Measurements from ENCODE around the gene SYT15B.
"Not testable (repeated sequence)": the region's sequence is repeated elsewhere in the genome, so short reads cannot be mapped to it uniquely, and the experiment has no call there.

The SYT15B gene

GRCh38 chr10:47763554-47764175, at the start of gene SYT15B:
Gene SYT15B (minus strand): TSS chr10:47763592. CDS start chr10:47762640, 952 bp downstream.
- H3K4me3 ChIP-seq (replicated peaks; ENCODE audit: low read depth, low read length) = not testable (repeated sequence)

GRCh38 chr10:47779590-47779989, 16.2 kb upstream of the SYT15B start:
- H3K4me3 ChIP-seq (replicated peaks; ENCODE audit: low read depth, low read length); DNase-seq (ENCODE audit: low read depth): not testable (repeated sequence)

More at GRCh38 chr10:47763554-47764175, at the start of gene SYT15B:
- DNase-seq (ENCODE audit: low read depth) = not testable (repeated sequence)

DNA sequence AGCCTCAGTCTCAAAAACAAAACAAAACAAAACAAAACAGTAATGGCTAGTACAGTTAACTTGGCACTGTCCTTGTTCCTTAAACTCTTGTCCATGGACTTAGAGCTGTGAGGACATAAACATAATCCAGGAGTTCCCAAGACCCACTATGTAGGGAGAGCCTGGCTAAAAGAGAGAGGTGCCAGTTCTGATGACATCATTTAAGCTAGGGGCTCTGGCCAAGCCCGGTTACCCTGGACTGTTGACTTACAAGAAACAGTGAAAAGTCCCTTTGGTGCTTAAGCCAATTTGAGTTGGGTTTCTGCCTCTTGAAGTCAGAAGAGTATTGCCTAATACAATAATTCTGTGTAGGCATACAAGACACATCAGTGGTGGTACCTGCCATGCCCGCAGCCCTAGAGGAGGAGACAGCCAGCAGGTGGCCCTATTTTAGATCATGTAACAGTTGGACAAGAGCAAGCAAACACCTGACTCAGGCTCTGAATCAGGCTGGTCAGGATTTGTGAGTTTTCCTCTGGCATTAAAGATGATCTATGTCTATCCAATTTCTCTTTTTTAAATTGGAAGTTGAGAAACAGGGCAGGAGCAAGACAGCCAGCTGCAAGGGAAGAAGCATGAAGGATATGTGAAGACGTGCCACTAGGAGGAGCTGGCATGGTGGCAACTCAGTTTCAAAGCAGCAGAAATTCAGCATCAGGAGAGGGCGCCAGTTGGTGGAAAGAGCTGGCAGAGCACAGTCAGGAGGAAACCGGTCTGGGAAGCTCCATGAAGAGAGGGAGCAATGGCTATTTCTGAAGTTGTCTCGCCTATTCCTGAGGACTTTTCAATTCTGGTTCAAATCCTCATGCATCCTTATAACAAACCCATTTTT, 12.2 kb upstream of the SYT15B start:
- peak; percentile 70 for DNase-seq (ENCODE audit: low read depth)

DNA sequence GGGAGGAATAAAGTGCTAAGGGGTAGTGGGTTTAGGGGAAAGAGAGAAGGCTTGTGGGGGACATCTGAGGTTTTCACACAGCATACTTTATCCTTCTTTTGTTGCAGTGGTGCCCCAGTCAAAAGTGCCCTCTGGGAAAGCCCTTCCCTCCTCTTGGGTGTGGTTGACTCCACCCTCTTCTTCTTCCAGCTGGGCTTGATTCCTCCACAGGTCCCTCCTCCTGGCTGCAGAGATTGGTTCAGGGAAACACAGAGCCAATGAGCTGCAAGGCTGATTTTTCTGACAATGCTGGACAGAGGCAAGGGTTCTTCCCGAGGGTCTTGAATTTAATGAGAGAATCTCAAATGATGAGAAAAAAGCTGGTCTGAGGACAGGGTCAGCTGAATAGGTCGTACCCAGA, 7.4 kb upstream of the SYT15B start:
- not testable (repeated sequence) for H3K4me3 ChIP-seq (replicated peaks; ENCODE audit: low read depth, low read length); DNase-seq (ENCODE audit: low read depth)

More for the DNA sequence above, 12.2 kb upstream of the SYT15B start:
- not testable (repeated sequence) for H3K4me3 ChIP-seq (replicated peaks; ENCODE audit: low read depth, low read length)
- peak; percentile 52 for TF ChIP-seq CTCF (IDR thresholded peaks at IDR 0.05; ENCODE audit: low read length, missing control alignments)

DNA sequence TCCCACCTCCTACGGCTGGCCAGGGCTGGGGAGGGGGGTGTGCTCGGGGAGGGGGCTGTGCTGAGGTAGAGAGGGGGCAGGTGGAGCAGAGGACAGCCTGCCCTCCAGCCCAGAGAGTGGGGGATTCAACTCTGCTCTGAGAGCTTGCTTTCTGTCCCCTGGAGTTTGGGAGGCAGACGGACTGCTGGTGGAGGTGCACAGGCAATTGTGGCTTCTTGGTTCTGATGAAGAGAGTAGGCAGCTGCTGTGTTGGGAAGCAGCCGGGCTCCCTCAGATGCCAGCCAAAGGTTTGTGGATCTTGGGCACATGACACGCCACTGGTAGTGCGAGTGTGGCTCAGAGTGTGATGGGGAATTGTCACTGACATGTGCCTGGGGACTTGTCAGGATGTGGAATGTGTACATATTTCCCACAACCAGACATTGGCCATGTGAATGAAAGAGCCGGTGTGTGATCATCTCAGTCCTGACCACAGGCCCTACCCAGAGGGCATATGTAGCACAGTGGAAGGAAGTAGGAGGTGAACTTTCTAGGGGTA, 5.3 kb upstream of the SYT15B start:
- not testable (repeated sequence) for H3K4me3 ChIP-seq (replicated peaks; ENCODE audit: low read depth, low read length); DNase-seq (ENCODE audit: low read depth)

- not testable (repeated sequence) for H3K4me3 ChIP-seq (replicated peaks; ENCODE audit: low read depth, low read length)
- DNase-seq (ENCODE audit: low read depth) = peak; percentile 49
Measured at GRCh38 chr10:47768085-47768484, 4.7 kb upstream of the SYT15B start.

GRCh38 chr10:47767236-47767635, 3.8 kb upstream of the SYT15B start:
- H3K4me3 ChIP-seq (replicated peaks; ENCODE audit: low read depth, low read length); DNase-seq (ENCODE audit: low read depth): not testable (repeated sequence)

DNA sequence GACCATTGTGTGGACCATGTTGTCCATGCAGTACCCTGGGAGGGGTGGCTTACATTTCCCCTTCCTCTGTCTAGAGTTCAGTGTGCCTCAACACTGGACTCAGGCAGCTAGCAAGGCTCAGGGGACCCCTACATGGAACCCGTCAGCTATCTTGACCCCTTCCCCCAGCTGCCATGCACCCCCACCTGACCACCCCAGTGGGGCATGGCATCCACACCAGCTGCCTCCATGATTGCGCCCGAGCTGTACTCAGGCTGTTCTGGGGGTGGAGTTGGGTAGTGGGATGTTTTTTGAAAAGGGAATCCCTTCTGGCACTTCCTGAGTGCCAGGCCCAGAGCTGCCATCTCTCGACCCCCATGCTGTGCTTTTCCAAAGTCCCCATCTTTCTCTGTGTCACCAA, 1.8 kb upstream of the SYT15B start:
- not testable (repeated sequence) for H3K4me3 ChIP-seq (replicated peaks; ENCODE audit: low read depth, low read length); DNase-seq (ENCODE audit: low read depth)

DNA sequence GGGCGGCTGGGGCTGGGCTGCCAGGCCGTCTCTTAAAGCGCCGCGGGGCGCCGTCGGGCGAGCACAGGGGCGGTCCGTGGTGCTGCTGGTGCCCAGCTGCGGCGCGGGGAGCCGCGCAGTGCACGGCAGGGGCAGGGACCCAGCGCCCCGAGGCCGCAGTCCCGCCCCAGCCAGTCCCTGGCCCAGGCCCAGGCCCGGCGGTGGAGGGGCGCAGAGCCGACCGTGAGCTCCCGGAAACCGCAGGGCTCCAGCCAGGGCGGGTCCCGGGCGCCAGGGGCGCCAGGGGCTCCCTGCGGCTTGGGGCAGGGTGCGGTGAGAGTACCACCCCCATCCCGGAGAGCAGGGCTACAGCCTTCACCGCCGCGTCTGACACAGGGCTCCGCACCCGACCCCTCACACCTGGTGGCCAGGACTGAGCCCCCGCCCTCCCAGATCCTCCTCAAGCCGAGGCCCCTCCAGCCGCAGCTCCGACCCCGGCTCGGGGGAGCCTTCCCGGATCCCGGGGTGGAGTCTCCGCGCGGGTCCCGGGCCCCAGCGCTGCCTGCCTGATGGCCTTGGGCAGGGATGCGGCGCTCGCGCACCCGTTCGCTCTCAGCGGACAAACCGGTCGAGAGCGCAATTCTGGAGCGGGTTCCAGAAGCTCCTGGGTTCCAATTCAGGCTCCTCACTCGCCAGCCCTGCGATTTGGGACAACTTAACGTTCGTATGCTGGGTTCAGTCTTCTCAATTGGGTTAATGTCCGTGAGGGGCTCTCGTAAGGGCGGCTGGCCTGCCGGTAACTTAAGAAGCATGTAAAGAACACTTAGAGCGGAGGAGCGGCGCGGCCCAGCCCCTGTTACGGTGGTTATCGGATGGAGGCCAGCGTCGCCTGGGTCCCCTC, 478 bp downstream of the SYT15B start:
- DNase-seq (ENCODE audit: low read depth); H3K4me3 ChIP-seq (replicated peaks; ENCODE audit: low read depth, low read length): not testable (repeated sequence)

GRCh38 chr10:47758855-47759254, 4.5 kb downstream of the SYT15B start:
- not testable (repeated sequence) for H3K4me3 ChIP-seq (replicated peaks; ENCODE audit: low read depth, low read length); DNase-seq (ENCODE audit: low read depth)

DNA sequence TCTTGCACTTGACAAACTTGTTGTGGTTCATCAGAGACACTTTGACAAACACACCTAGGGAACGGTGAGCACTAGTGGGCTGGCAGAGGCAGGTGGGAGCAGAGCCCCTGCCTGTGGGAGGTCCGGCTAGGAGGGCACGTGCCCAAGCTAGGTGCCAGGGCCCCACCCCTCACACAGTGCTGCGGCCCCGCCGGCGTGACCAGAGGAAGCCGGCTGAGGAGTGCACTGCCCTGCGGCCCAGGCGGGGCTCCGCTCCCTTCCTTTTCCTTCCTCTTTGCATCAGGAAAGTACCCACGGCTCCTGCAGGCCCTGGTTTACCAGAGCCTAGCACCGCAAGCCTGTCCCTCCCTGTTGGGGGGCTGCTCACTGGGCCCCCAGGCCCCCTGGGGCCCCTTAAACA, 7.2 kb downstream of the SYT15B start:
- not testable (repeated sequence) for DNase-seq (ENCODE audit: low read depth); H3K4me3 ChIP-seq (replicated peaks; ENCODE audit: low read depth, low read length)

DNA sequence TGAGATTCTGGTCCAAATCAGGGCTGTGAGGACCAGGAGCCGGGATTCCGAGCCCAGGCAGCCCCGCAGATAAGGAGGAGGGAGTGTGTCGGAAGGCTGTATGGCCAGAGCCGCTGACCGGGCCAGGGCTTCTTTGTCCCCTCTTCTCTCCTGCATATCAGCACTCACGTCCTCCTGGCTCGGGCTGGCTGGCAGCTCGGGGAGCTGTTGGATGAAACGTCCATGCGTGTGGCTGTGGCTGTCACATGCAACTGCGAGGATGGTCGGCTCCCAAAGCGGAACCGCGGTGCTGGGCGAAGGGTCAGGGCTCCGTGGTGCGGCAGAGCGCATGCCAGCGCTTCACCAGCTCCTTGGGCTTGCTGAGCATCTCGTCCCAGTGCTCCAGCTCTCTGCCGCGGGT, 9.5 kb downstream of the SYT15B start:
- DNase-seq (ENCODE audit: low read depth) = not testable (repeated sequence)

GRCh38 chr10:47753176-47753575, 10.2 kb downstream of the SYT15B start:
- not testable (repeated sequence) for DNase-seq (ENCODE audit: low read depth); H3K4me3 ChIP-seq (replicated peaks; ENCODE audit: low read depth, low read length)

More for the DNA sequence above, 9.5 kb downstream of the SYT15B start:
- not testable (repeated sequence) for H3K4me3 ChIP-seq (replicated peaks; ENCODE audit: low read depth, low read length)

GRCh38 chr10:47751821-47752220, 11.6 kb downstream of the SYT15B start:
- not testable (repeated sequence) for H3K4me3 ChIP-seq (replicated peaks; ENCODE audit: low read depth, low read length); DNase-seq (ENCODE audit: low read depth)

DNA sequence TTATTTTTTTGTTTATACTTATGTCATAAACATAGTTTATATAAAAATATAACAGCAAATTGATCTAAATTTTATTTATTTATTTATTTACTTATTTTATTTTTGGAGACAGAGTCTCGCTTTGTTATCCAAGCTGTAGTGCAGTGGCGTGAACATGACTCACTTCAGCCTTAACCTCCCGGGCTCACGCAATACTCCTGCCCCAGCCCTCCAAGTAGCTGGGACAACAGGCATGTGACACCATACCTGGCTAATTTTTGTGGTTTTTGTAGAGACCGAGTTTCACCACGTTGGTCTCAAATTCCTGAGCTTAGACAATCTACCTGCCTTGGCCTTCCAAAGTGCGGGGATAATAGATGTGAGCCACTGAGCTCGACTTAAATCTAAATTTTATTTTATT, 13.0 kb downstream of the SYT15B start:
- DNase-seq (ENCODE audit: low read depth) = not testable (repeated sequence)

DNA sequence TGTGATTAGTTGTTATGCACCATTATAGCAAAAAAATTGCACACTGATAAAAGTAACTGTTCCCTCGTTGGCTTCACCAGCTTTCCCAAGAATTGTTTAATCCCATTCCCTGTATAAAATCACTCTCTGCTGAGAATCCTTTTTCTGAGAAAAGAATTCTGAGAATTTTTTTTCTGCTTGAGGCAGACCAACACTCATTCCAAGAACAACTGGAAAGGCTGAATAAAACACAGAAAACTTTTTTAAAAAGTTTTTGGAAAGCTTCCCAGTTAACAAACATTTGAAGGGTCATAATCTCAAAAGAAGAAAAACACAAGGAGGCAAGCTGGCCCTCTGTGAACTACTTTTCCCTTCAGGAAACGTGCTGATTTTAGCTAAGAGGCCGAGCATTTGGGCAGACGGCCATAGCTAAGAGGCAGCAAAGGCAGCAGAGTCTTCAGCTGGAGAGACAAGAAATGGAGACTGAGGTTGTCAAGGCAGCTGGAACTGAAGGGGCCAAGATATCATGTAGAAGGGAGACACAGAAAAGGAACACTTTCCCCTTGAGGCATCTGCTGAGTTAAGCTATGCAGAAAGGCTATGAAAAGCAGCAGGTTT, 16.5 kb downstream of the SYT15B start:
- DNase-seq (ENCODE audit: low read depth) = peak; percentile 30

More for the DNA sequence above, 13.0 kb downstream of the SYT15B start:
- not testable (repeated sequence) for H3K4me3 ChIP-seq (replicated peaks; ENCODE audit: low read depth, low read length)

GRCh38 chr10:47744881-47745280, 18.5 kb downstream of the SYT15B start:
- not testable (repeated sequence) for DNase-seq (ENCODE audit: low read depth); H3K4me3 ChIP-seq (replicated peaks; ENCODE audit: low read depth, low read length)

More for the DNA sequence above, 16.5 kb downstream of the SYT15B start:
- not testable (repeated sequence) for H3K4me3 ChIP-seq (replicated peaks; ENCODE audit: low read depth, low read length)

All from fibroblast of pulmonary artery (primary cell).